Loucy (cell line): ENCODE data around the gene NEK4.

Experiments used
- H2AFZ ChIP-seq: fragments of 200-600 bp; sonication (generic); 2 replicates; pipeline ENCODE4 v1.6.0; 2016; ENCODE audit warnings: antibody characterized with exemption, mild to moderate bottlenecking, low read length, moderate library complexity
- H3F3A ChIP-seq: fragments of 200-600 bp; 2 replicates; pipeline ENCODE4 v1.6.0; 2016; ENCODE audit warnings: antibody characterized with exemption, low read depth, mild to moderate bottlenecking
- H3K27me3 ChIP-seq: fragments of 200-600 bp; sonication (generic); 2 replicates; pipeline ENCODE4 v1.6.1; 2014; ENCODE audit warnings: low read length, mild to moderate bottlenecking; ENCODE audit not compliant: insufficient read depth, poor library complexity, severe bottlenecking
- H3K36me3 ChIP-seq: fragments of 200-600 bp; sonication (generic); 2 replicates; pipeline ENCODE4 v1.6.1; 2016; ENCODE audit warnings: low read length; ENCODE audit not compliant: insufficient read depth
- H3K4me1 ChIP-seq: fragments of 200-600 bp; sonication (generic); 2 replicates; pipeline ENCODE4 v1.5.1; 2014; ENCODE audit warnings: low read length, mild to moderate bottlenecking; ENCODE audit not compliant: insufficient read depth, poor library complexity, severe bottlenecking
- H3K4me2 ChIP-seq: fragments of 200-600 bp; sonication (generic); 2 replicates; pipeline ENCODE4 v1.6.0; 2014; ENCODE audit warnings: antibody characterized with exemption, low read length, low read depth, mild to moderate bottlenecking; ENCODE audit not compliant: poor library complexity, severe bottlenecking
- H3K4me3 ChIP-seq: fragments of 200-600 bp; sonication (generic); 2 replicates; pipeline ENCODE4 v1.5.1; 2014; ENCODE audit warnings: low read length, mild to moderate bottlenecking, mixed read lengths; ENCODE audit not compliant: poor library complexity, severe bottlenecking
- H3K79me2 ChIP-seq: fragments of 200-600 bp; sonication (generic); 2 replicates; pipeline ENCODE4 v1.6.1; 2014; ENCODE audit warnings: low read length; ENCODE audit not compliant: insufficient read depth
- H3K9ac ChIP-seq: fragments of 200-600 bp; sonication (generic); 2 replicates; pipeline ENCODE4 v1.6.0; 2014; ENCODE audit warnings: mild to moderate bottlenecking, low read depth, low read length, moderate library complexity; ENCODE audit not compliant: poor library complexity, severe bottlenecking
- H3K9me2 ChIP-seq: fragments of 200-600 bp; sonication (generic); replicated peaks from 2 replicates; pipeline ENCODE4 v1.6.1; 2016; ENCODE audit warnings: low read depth, low read length, mixed read lengths
- H3K9me3 ChIP-seq: fragments of 200-600 bp; sonication (generic); 2 replicates; pipeline ENCODE4 v1.6.1; 2014; ENCODE audit warnings: mild to moderate bottlenecking, antibody characterized with exemption, low read length, low read depth; ENCODE audit not compliant: insufficient read depth
- H4K20me1 ChIP-seq: fragments of 200-600 bp; sonication (generic); 2 replicates; pipeline ENCODE4 v1.6.0; 2014; ENCODE audit warnings: antibody characterized with exemption, low read length, mild to moderate bottlenecking; ENCODE audit not compliant: insufficient read depth, poor library complexity, severe bottlenecking
- EZH2phosphoT487 ChIP-seq: fragments of 200-600 bp; IDR thresholded peaks from 2 replicates; pipeline ENCODE4 v1.6.1; 2018; ENCODE audit warnings: antibody characterized with exemption, mild to moderate bottlenecking, moderate library complexity, borderline replicate concordance
- TF ChIP-seq, protein P1 (sequence below): fragments of 200-600 bp; sonication (generic); conservative IDR thresholded peaks from 2 replicates; pipeline ENCODE4 v1.5.1; 2014; ENCODE audit warnings: mild to moderate bottlenecking, antibody characterized with exemption, low read length

Gene NEK4

GRCh38 chr3:52809662-52810377 lies 39.1 kb upstream of the NEK4 start:
- Histone ChIP-seq H3K4me3 (no peak overlapping the region), H3K36me3 (no peaks in the 10 kb centered on the region), H3K9me2 (no peaks in the 10 kb centered on the region), H3K9ac (peak overlapping the region; percentile 1), H3K4me1 (peaks cover 14% of the 10 kb centered on the region), H2AFZ (no peak overlapping the region), H3K9me3 (no peaks in the 10 kb centered on the region), H3K79me2 (no peaks in the 10 kb centered on the region), H4K20me1 (no peaks in the 10 kb centered on the region), H3K27me3 (no peaks in the 10 kb centered on the region), H3K4me2 (peak overlapping the region; percentile 8), H3F3A (no peaks in the 10 kb centered on the region)
- no peak for TF ChIP-seq EZH2phosphoT487
- TF ChIP-seq, protein P1, sequence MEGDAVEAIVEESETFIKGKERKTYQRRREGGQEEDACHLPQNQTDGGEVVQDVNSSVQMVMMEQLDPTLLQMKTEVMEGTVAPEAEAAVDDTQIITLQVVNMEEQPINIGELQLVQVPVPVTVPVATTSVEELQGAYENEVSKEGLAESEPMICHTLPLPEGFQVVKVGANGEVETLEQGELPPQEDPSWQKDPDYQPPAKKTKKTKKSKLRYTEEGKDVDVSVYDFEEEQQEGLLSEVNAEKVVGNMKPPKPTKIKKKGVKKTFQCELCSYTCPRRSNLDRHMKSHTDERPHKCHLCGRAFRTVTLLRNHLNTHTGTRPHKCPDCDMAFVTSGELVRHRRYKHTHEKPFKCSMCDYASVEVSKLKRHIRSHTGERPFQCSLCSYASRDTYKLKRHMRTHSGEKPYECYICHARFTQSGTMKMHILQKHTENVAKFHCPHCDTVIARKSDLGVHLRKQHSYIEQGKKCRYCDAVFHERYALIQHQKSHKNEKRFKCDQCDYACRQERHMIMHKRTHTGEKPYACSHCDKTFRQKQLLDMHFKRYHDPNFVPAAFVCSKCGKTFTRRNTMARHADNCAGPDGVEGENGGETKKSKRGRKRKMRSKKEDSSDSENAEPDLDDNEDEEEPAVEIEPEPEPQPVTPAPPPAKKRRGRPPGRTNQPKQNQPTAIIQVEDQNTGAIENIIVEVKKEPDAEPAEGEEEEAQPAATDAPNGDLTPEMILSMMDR = no peak

- Histone ChIP-seq H3K4me1 (peaks cover 14% of the 10 kb centered on the region), H2AFZ (no peak overlapping the region), H4K20me1 (no peaks in the 10 kb centered on the region), H3K4me3 (no peak overlapping the region), H3K36me3 (no peaks in the 10 kb centered on the region), H3K4me2 (peak overlapping the region; percentile 8), H3K9ac (peak overlapping the region; percentile 1), H3K9me2 (no peaks in the 10 kb centered on the region), H3F3A (no peaks in the 10 kb centered on the region), H3K27me3 (no peaks in the 10 kb centered on the region), H3K79me2 (no peaks in the 10 kb centered on the region), H3K9me3 (no peaks in the 10 kb centered on the region)
- no peak for TF ChIP-seq EZH2phosphoT487
- TF ChIP-seq, protein P1 = no peak
Measured at GRCh38 chr3:52809149-52809548, 38.4 kb upstream of the NEK4 start.

DNA sequence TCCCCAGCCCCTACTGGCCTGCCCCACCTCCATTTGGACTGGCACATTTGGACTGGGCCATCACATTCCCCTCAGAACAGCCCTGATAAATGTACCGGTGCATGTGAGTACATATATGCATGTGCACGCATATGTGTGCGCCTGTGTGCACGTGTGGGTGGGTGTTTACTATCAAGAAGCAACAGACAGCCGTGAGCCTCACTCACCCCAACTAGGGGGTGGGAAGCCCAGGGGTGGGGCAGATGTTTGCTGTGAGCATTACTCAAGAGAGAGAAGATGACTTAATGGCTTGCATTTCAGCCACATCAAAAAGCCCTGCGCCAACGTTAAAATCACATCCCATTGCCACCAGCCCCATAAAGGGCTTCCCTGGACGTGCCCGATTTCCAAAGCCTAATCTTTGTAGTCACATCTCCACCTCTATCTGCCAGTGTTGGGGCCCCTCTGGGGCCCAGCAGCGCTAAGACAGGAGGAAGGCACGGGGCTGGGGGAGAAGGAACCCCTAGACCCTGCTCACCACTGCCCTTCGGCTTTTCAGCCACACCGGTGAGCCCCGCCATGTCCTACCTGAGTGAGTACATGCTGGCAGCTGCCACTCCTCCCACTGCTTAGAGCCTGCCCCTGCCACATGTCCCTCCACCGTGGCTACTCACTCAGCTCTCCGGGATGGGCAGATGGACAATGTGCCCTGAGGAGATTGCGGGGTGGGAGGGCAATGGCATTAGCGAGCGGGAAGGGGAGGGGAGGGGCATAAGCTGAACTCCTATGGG lies 34.7 kb upstream of the NEK4 start:
- no peak overlapping the region for H2AFZ ChIP-seq
- H3K9ac ChIP-seq = no peak overlapping the region
- no peaks in the 10 kb centered on the region for H3K9me3 ChIP-seq
- no peaks in the 10 kb centered on the region for H3K27me3 ChIP-seq
- no peaks in the 10 kb centered on the region for H3F3A ChIP-seq
- H3K4me1 ChIP-seq = peaks cover 14% of the 10 kb centered on the region
- H3K9me2 ChIP-seq = no peaks in the 10 kb centered on the region
- no peaks in the 10 kb centered on the region for H4K20me1 ChIP-seq
- no peaks in the 10 kb centered on the region for H3K36me3 ChIP-seq
- no peak for TF ChIP-seq EZH2phosphoT487
- TF ChIP-seq, protein P1 = no peak
- no peak overlapping the region for H3K4me3 ChIP-seq
- H3K79me2 ChIP-seq = no peaks in the 10 kb centered on the region
- no peak overlapping the region for H3K4me2 ChIP-seq
